ENCODE results near the gene ACHE.
"Not testable (repeated sequence)": the region's sequence is repeated elsewhere in the genome, so short reads cannot be mapped to it uniquely, and the experiment has no call there.

Gene ACHE

DNA sequence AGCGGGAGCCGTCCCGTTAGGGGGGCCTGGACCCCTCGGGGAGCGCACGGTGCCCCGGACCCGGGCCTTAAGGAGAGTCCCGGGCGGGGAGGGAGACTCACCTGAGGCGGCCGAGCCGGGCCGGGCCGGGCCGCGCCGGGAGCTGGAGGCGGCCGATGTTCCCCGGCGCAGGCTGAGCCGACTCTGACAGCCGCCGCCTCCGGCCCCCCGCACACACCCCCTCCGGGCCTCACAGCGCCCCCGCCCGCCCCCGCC lies at the start of gene ACHE:
Gene ACHE (minus strand): TSS at position 188 of the 255 bp plus-strand sequence. CDS start 1,656 bp downstream, outside the sequence.
- no peak for DNase-seq (ENCODE audit: low spot score)

DNA sequence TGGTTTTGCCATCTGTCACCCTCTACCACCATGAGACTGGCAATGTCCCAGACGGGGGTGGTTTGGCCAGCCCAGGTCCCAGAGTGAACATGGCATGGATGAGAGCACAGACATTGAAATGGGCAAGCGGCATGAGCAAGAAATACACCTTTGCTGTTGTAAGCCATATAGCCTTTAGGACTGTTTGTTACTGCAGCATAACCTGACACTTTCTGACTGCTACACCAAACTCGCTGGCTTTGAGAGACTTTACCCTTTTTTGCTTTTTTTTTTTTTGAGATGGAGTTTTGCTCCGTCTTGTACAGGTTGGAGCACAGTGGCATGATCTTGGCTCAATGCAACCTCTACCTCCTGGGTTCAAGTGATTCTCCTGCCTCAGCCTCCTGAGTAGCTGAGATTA lies 48.5 kb upstream of the ACHE start:
- no peak for DNase-seq (ENCODE audit: low spot score)

DNA sequence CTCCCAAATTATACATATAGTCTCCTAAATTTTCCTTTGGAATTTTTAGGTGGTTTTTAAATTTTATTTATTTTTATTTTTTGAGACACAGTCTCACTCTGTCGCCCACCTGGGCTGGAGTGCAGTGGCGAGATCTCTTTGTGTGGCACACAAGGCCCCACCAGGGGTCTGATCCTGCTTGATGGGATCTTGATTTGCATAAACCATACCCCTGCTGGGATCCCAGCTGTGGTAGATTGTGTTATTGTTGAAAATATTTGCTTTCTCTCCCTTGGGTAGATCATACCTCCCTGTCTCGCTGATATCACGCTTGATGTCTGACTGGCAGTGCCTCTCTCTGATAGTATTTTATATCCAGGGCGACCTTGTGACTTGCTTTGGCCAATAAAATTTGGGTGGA lies 48.0 kb upstream of the ACHE start:
- no peak for DNase-seq (ENCODE audit: low spot score)

DNA sequence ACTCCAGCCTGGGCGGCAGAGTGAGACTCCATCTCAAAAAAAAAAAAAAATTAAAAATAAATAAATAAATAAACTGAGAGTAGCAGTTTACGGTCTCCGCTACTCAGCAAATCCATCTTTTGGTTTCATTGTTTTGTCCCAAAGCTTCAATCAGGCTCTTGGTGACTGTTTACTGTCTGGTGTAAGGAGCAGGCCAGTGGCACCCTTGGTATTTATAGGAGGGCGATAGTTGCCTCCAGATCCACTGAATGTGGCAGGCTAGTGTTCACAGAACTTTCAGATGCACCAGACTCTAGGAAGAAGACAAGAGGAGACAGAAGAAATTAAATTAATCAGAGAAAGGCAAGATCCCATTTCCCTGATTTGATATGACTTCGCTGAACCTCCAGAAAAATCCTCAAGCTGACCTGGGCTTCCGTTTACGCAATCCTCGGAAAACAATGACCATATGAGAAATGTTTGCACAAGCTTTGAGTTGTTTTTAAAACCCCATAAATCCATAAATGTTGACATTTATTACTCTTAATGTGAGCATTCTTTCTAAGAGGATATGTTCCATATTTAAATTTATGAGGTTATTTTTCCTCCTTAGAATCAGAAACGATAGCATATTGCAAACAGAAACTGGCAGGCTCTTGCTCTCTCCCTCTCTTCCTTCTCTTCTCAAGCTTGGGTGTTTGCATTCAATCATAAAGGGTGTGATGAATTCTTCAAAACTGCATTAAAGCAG lies 46.5 kb upstream of the ACHE start:
- DNase-seq (ENCODE audit: low spot score), result no peak

DNA sequence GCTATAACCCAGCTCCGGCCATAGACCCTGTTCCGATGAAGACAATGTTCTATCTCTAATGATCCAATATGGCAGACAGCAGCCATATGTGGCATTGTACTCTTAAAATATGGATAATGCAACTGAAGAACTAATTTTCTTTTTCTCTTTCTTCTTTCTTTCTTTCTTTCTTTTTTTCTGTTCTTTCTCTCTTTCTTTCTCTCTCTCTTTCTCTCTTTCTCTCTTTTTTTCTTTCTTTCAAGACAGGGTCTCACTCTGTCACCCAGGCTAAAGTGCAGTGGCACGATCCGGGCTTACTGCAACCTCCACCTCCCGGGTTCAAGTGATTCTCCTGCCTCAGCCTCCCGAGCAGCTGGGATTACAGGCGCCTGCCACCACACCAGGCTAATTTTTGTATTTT lies 40.5 kb upstream of the ACHE start:
- DNase-seq (ENCODE audit: low spot score), result not testable (repeated sequence)

DNA sequence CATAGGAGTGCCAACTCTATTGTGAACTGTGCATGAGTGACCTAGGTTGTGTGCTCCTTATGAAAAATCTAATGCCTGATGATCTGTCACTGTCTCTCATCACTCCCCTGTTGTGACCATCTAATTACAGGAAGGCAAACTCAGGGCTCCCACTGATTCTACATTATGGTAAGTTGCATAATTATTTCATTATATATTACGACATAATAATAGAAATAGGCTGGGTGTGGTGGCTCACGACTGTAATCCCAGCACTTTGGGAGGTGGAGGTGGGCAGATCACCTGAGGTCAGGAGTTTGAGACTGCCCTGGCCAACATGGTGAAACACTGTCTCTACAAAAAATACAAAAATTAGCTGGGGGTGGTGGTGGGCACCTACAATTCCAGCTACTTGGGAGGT lies 39.7 kb upstream of the ACHE start:
- not testable (repeated sequence) for DNase-seq (ENCODE audit: low spot score)

DNA sequence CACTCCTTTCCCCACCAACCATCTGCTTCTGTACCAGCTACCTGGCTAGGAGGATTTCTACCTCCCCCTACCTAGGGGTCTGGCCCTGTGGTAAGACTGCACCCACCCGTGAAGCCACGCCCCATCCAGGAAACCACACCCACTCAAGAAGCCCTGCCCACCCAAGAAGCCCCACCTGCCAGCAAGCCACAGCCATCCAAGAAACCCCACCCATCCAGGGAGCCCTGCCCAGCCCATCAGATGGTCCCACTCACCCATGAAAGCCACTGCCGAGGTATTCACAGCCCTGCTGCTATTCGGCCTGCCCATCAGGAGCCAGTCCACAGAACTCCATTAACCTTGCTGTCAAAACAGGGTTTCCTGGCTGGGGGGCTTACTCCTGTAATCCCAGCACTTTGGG lies 38.0 kb upstream of the ACHE start:
- DNase-seq (ENCODE audit: low spot score), result no peak

DNA sequence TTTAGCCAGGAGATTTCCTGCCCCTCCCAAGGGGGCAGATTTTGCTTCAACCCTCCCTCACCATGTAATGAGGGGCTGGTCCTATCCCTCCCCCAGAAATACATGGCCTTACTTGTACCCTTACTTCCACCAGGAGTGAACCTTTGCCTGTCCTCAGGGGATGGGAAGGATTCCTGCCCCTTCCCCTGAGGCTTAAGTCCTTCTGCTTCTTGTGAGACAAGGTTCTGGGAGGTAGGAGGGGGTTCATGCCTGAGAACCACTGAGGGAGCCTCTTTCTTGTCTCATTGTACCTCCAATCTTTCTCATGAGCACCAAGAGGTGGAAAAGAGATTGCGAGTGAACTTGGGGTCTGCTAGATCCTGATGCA lies 34.1 kb upstream of the ACHE start:
- DNase-seq (ENCODE audit: low spot score), result no peak

DNA sequence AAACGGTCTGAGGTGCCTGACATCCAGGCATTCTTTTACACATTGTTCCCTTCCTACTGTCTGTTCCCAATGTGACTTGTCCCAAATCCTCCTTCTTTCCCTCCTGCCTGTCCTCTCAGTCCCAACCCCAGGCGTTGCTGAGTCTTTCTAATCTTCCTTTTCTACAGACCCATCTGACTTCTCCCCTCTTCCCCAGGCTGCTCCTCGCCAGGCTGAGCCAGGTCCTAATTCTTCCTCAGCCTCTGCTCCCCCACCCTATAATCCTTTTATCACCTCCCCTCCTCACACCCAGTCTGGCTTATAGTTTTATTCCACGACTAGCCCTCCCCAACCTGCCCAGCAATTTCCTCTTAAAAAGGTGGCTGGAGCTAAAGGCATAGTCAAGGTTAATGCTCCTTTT lies 27.9 kb upstream of the ACHE start:
- not testable (repeated sequence) for DNase-seq (ENCODE audit: low spot score)

DNA sequence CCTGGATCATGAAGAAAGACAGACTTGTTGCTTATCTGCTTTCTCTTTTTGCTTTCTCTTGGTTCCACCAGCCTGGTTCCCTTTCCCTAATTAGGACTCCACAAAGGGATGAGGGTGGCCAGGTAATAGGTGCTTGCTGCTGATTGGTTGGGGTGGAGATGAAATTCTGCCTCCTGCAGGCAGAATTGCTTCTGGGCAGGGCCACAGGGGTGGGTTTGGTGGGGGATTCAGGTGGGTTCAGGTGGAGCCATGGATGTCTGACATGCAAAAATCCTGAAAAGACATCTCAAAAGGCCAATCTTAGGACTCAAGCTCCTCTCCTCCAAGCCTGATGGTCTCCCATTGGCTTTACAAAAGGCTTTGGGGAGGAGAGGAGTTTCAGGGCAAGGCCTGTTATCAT lies 25.4 kb upstream of the ACHE start:
- no peak for DNase-seq (ENCODE audit: low spot score)

DNA sequence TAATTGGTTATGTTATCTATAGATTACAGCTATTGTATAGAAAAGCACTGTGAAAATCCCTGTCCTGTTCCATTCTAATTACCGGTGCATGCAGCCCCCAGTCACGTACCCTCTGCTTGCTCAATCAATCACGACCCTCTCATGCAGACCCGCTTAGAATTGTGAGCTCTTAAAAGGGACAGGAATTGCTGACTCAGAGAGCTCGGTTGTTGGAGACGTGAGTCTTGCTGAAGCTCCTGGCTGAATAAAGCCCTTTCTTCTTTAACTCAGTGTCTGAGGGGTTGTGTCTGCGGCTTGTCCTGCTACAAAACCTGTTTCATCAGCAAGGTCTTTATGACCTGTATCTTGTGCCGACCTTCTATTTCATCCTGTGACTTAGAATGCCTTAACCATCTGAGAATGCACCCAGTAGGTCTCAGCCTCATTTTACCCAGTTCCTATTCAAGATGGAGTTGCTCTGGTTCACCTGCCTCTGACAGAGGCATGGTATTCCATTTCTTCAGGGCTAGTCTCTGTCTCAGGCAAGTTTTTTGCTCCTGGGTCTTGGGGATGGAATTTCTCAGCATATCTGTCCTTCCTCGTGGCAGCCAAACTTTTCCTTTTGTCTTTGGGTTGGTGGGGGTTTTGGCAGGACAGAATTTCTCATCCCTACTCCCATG lies 24.2 kb upstream of the ACHE start:
- DNase-seq (ENCODE audit: low spot score), result not testable (repeated sequence)

DNA sequence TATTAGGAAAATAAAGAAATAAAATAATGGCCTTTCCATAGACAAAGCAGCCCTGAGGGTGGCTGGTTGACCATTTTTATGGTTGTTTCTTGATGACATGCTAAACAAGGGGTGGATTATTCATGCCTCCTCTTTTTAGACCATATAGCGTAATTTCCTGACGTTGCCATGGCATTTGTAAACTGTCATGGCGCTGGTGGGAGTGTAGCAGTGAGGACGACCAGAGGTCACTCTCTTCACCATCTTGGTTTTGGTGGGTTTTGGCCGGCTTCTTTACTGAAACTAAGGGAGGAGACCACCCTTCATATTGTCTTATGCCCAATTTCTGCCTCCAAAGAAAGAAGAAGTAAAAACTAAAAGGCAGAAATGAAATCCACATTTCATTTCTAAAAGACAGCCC lies 23.6 kb upstream of the ACHE start:
- DNase-seq (ENCODE audit: low spot score), result not testable (repeated sequence)

DNA sequence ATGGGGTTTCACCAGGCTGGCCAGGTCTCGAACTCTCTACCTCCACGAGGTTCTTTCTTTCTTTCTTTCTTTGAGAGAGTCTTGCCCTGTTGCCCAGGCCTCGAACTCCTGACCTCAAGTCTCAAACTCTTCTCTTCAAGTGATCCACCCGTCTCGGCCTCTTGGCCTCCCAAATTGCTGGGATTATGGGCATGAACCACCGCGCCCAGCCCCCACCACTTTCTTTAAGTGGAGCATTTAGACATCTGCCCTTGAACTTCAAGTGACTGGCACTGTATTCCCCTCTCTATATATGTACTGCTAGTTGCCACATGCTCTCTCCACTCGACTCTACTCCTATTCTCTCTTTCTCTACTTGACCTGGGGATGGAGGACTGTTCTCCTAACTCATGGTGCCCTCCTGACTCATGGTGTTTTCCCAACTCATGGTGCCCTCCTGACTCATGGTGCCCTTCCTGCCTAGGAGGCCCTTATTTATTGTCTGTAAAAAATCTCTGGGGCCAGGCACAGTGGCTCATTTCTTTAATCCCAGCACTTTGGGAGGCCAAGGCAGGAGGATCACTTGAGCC lies 19.3 kb upstream of the ACHE start:
- no peak for DNase-seq (ENCODE audit: low spot score)

DNA sequence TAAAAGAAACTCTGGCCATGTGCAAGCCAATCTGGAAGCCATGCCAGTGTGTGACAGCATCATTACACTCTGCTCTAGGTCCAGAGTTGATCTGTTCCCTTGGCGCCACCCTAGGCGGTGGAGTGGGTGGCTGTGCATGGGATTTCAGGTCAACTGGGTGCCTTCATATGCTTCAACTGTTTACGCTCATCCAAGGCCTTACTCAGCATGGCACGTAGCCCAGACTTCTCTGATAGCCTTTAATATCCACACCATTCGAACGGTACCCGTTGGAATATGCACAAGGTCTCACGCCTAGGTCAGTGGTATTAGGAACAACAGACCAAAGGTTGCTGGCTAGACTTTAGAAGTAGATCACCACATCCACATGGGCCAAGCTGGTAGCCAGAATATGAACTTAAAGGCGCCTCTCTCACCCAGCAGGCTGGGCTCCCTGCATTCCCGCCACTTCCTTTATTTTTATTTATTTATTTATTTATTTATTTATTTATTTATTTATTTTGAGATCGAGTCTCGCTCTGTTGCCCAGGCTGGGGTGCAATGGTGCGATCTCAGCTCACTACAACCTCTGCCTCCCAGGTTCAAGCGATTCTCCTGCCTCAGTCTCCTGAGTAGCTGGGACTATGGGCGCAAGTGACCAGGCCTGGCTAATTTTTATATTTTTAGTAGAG lies 18.7 kb upstream of the ACHE start:
- DNase-seq (ENCODE audit: low spot score), result no peak

DNA sequence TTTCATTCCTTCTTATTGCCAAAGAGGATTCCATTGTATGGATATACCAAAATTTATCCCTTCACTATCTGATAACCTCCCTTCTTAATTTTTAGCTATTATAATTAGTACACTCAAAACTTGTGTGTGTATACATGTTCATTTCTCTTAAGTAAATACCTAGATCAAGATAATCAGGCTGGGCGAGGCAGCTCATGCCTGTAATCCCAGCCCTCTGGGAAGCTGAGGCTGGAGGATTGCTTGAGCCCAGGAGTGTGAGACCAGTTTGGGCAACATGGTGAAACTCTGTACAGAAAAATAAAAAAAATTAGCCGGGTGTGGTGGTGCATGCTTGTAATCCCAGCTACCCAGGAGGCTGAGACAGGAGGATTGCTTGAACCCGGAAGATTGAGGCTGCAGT lies 15.8 kb upstream of the ACHE start:
- DNase-seq (ENCODE audit: low spot score), result no peak

DNA sequence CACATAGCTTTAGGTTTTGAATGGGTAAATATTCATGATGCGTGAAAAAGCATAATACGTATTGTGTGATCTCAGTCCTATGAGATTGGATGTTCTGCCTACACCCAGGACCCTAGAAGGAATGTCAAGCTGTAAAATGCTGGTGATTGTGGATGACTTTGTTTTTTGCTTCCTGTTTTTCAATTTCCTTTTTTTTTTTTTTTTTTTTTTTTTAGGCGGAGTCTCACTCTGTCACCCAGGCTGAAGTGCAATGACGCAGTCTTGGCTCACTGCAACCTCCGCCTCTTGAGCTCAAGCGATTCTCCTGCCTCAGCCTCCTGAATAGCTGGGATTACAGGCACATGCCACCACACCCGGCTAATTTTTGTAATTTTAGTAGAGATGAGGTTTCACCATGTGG lies 14.8 kb upstream of the ACHE start:
- not testable (repeated sequence) for DNase-seq (ENCODE audit: low spot score)

DNA sequence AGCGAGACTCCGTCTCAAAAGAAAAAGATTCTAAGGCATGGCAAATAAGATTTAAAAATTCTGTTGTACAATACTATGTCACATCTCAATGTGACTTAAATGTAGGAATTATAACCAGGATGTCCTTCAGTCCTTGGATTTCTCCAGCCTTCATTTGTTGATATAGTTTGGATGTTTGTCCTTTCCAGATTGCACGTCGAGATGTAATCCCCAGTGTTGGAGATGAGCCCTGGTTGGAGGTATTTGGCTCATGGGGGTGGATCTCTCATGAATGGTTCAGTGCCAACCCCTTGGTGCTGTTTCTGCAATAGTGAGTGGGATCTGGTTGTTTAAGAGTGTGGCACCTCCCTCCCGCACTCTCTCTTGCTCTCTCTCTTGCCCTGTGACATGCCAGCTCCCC lies 12.8 kb upstream of the ACHE start:
- DNase-seq (ENCODE audit: low spot score), result no peak

DNA sequence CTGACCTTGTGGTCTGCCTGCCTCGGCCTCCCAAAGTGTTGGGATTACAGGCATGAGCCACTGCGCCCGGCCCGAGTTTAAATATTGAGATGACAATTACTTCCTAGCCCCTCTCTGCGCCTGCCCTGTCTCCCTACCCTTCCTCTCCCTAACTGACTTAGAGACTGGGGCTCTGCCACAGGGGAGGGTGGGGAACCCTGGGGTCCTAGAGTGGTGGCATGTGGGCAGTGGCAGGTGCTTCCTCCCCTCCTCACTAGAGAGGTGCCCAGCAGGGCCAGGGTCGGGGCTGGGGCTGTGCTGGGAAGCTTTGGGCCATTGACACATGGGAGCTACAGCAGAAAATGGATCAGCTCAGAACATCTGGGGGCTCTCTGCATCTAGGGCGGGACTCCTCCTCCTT lies 7.0 kb upstream of the ACHE start:
- DNase-seq (ENCODE audit: low spot score), result no peak

DNA sequence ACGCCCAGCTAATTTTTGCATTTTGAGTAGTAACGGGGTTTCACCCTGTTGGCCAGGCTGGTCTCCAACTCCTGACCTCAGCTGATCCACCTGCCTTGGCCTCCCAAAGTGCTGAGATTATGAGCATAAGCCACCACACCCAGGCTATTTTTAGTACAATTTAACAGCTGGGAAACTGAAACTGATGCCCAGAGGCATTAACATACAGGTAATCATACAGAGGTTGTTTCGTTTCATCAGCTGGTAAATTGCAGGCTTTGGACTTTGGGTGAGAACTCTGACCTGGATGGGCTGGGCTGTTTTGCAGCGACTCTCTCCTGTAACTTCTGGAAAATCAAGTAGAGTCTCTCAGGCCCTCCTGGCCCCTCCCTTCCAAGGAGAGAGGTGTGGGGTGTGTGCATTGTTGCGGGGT lies 6.2 kb upstream of the ACHE start:
- DNase-seq (ENCODE audit: low spot score), result no peak

DNA sequence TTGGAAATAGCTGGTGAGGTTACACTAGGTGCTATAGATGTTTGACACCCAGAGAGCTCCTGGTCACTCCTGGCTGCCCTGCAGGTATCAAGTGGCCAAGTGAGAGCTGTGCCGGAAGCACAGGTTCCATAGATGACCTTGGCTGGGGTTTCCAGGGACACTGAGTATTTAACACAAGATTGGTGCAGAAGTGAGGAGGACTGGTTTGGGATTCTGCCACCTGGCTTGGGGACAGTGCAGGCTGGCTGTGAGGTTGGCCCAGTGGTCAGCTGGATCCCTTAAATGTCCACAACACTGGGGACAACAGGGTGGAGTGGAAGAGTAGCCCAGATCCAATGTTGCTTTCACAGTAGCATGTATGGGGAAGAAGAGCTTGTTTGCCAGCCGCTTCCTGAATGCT lies 5.3 kb upstream of the ACHE start:
- DNase-seq (ENCODE audit: low spot score), result no peak

DNA sequence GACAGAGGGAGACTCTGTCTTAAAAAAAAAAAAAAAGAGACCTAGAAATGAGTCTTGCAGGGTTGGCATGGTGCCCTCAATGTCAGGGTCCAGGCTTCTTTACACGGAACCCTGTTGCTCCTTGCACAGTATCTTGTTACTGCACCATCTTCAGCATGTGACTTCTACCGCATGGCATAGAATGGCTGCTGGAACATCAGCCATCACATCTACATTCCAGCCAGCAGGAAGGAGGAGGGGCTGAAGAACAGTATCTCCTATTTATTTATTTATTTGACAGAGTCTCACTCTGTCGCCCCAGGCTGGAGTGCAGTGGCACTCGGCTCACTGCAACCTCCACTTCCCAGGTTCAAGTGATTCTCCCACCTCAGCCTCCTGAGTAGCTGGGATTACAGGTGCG lies 3.7 kb upstream of the ACHE start:
- DNase-seq (ENCODE audit: low spot score), result no peak

DNA sequence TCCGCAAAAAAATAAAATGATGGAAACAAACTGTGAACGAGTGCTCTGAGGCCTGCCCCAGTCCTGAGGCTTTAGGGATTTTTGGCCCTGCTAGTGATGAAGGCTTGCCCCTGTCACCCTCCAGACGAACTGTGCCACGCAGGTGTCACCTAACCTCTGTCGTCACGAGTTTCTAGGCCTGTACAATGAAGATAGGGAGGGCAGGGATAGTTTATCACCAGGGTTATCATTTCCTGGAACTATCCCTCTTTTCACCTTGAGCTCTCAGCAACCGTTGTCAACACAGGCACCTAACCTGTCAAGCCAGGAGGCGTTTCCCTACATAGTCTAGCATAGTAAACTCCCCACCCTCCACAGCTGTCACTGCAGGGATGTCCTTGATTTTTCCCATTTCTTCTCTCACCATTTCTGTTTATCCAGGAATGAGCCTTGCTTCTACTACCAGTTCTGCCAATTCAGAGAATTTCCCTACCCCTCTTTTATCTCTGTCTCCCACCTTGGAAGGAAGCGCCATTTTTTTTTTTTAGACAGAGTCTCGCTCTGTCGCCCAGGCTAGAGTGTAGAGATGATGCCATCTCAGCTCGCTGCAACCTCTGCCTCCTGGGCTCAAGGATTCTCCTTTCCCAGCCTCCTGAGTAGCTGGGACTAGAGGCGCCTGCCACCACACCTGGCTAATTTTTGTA lies 2.2 kb upstream of the ACHE start:
- no peak for DNase-seq (ENCODE audit: low spot score)
